AG09319 (cell line): ENCODE results near the gene KCNK1.

Experiments
- DNase-seq: peaks from one replicate; pipeline ENCODE4 v3.0.0-alpha.2; 2010; ENCODE audit warnings: low read depth; ENCODE audit errors: extremely low read depth
- CTCF ChIP-seq: IDR thresholded peaks from 2 replicates; pipeline ENCODE4 v1.5.1; 2011; ENCODE audit warnings: low read depth, mild to moderate bottlenecking, inconsistent platforms, low read length, moderate library complexity

The KCNK1 gene

GRCh38 chr1:233704898-233705723 lies 91.2 kb downstream of the KCNK1 start:
- DNase-seq, result no peak
- no peak for TF ChIP-seq CTCF

- TF ChIP-seq CTCF, result no peak
- DNase-seq, result no peak
Measured at GRCh38 chr1:233707153-233707879, 93.4 kb downstream of the KCNK1 start.

- no peak for TF ChIP-seq CTCF
- no peak for DNase-seq
Measured at GRCh38 chr1:233707880-233708815, 94.2 kb downstream of the KCNK1 start.

- TF ChIP-seq CTCF, result no peak
- no peak for DNase-seq
Measured at GRCh38 chr1:233710031-233710430, 96.1 kb downstream of the KCNK1 start.

GRCh38 chr1:233710507-233710906 lies 96.6 kb downstream of the KCNK1 start:
- TF ChIP-seq CTCF, result no peak

GRCh38 chr1:233714631-233715217 lies 100.8 kb downstream of the KCNK1 start:
- no peak for DNase-seq
- TF ChIP-seq CTCF, result no peak

More at GRCh38 chr1:233710507-233710906, 96.6 kb downstream of the KCNK1 start:
- no peak for DNase-seq
